IMR-90 (cell line): ENCODE results near the gene CNST.

ENCODE experiments used
- RCOR1 ChIP-seq: IDR thresholded peaks from 2 replicates; pipeline ENCODE4 v1.6.1; 2012; ENCODE audit warnings: mild to moderate bottlenecking, low read length, improper control_type of control experiment; ENCODE audit not compliant: insufficient replicate concordance
- RFX5 ChIP-seq: IDR thresholded peaks from 2 replicates; pipeline ENCODE4 v1.8.0; 2012; ENCODE audit warnings: low read depth, mild to moderate bottlenecking, low read length, moderate library complexity
- TF ChIP-seq, protein P1 (sequence below): conservative IDR thresholded peaks from 2 replicates; pipeline ENCODE4 v1.5.1; 2012; ENCODE audit warnings: mild to moderate bottlenecking, low read depth, low read length, improper control_type of control experiment

DNA sequence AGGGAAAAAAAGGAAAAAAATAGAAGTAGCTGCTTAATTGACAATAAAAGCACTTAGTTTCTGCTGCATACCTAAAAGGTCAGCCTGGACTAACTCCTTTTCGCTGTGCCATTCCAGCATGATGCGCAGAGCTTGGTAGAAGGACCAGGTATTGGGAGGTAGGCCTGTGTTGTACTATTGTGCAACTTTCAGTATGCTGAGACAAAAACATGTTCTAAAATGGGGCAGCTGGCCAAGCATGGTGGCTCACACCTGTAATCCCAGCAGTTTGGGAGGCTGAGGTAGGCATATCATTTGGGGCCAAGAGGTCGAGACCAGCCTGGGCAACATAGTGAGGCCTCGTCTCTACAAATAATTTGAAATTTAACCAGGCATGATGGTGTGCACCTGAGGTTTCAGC is 142.9 kb downstream of the CNST start:
- TF ChIP-seq, protein P1, sequence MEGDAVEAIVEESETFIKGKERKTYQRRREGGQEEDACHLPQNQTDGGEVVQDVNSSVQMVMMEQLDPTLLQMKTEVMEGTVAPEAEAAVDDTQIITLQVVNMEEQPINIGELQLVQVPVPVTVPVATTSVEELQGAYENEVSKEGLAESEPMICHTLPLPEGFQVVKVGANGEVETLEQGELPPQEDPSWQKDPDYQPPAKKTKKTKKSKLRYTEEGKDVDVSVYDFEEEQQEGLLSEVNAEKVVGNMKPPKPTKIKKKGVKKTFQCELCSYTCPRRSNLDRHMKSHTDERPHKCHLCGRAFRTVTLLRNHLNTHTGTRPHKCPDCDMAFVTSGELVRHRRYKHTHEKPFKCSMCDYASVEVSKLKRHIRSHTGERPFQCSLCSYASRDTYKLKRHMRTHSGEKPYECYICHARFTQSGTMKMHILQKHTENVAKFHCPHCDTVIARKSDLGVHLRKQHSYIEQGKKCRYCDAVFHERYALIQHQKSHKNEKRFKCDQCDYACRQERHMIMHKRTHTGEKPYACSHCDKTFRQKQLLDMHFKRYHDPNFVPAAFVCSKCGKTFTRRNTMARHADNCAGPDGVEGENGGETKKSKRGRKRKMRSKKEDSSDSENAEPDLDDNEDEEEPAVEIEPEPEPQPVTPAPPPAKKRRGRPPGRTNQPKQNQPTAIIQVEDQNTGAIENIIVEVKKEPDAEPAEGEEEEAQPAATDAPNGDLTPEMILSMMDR: no peak
- TF ChIP-seq RCOR1: no peak
- no peak for TF ChIP-seq RFX5
